HG03025 (cell line): ENCODE data around the gene SCAND1.

Experiments used
- ATAC-seq: cut with Tn5 transposase; IDR thresholded peaks from one replicate; pipeline ENCODE4 v1.9.1; 2021; ENCODE audit warnings: mild to moderate bottlenecking, moderate library complexity; ENCODE audit not compliant: unreplicated experiment, low FRiP score

Gene SCAND1

DNA sequence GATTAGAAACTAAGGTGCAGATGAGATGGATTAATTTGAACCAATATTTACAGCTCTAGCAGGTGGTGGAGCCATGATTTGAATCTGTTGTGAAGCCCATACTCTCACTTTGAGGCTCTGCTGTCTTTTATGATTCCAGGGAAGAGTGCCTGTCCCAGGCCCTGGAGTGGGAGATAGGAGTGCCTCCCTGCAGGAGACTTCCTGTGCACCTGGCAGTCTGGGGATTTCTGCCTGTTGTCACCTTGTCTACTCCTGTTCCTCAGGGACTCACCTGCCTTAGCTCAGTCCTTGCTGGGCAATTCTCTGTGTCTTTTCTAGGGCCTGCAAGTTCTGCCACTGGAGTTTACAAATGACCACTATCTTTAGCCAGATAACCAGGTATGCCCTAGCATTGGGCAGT, 46.3 kb downstream of the SCAND1 start:
- no peak for ATAC-seq

DNA sequence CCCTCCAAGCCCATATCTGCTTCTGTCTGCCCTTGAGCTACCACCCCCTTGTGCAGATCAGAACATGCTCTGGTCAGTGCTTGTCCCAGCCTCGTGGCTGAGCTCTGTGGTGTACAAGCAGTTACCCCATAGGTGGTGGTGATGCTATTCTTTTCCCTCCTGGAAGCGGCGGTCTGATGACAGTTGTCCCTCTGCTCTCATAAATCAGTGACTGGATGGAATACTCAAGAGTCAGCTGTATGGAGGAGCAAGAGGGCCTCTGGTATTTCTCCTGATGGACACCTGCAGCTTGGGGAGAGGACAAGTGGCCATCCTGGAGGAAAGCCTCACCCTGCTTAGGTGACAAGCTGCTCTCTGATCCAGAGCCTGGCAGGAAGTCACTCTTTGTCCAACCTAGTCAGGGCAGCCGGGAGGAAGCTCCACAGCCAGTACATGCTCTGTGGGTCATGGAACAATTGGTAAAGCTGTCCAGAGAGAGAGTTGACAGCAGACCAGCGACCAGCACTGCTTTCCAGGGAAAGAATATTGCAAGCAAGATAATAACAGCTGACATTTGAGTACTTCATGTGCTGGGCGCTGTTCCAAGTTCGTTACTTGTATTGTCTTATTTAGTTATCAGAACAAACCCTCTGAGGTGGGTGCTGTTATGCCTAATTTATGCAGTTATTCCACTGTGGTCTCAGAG, 47.1 kb downstream of the SCAND1 start:
- no peak for ATAC-seq

DNA sequence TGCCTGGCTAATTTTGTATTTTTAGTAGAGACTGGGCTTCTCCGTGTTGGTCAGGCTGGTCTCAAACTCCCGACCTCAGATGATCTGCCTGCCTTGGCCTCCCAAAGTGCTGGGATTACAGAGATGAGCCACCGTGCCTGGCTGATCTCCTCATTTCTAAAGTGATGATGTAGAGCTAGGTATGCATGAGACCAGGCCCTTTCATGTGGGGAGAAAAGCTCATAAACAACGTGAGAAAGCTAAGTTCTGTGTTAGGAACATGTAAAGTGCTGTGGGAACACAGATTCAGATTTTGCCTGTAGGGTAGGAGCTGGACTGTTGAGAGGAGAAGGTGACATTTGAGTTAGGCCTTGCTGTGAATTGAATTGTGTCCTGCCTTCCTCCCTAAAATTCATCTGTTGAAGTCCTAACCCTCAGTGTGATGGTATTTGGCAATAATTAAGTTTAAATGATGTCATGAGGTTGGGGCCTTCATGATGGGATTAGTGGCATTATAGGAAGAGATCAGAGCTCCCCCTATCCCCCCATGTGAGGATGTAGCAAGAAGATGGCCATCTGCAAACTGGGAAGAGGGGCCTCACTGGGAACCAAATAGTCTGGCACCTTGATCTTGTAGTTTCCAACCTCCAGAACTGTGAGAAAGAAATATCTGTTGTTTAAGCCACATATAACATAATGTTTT, 49.2 kb downstream of the SCAND1 start:
- no peak for ATAC-seq

DNA sequence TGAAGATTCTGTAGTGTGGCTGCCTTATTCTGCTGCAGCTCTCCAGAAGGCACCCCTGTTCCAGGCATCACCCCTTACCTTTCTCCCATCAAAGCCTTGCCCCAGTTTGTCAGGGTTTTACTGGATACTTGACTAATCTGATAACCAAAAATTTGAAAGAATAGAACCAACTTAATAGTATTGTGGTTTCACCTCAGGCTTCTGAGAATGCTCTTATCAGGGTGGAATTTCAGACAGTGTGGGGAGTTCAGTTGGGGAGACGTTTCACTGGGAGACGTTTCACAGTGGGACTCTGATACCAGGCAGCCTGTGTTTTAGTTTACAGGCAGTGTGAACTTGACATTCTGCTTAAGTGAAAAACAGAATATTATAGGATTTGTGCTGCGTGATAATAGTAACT, 50.5 kb downstream of the SCAND1 start:
- no peak for ATAC-seq
